ENCODE results near the gene SAMD8. TPM values are rescaled to one million over a fixed set of nuclear protein-coding genes. Genes with fewer than 3 reads are reported as not detected.

The SAMD8 gene
- total and polyA plus RNA-seq, 2 of the 8 experiments (the other 6 are each of a cell fraction or from before 2014, with no cell fraction given): 11.7 to 20.9 TPM

- no peak overlapping the region for H4K5ac ChIP-seq (ENCODE audit: insufficient read length, low read depth, low read length)
- H4K20me1 ChIP-seq (replicated peaks in 1 of 2; ENCODE audit: control insufficient read depth in 1 of 2, insufficient read depth in 2 of 2, low read length in 2 of 2): peaks cover 0 to 5% of the 10 kb centered on the region in 2 experiments
- H3K4ac ChIP-seq (replicated peaks; ENCODE audit: insufficient read length, low read depth, low read length): no peak overlapping the region
- H3K36me3 ChIP-seq (ENCODE audit: control insufficient read depth in 2 of 4, insufficient read depth in 4 of 4, low read length in 3 of 4): peaks cover 0 to 6% (median 0%) of the 10 kb centered on the region in 4 experiments; a peak in 3 of 8 replicates
- no peak for DNase-seq (ENCODE audit: low read depth in 1 of 2, low spot score in 2 of 2)
- POLR2A ChIA-PET (ENCODE audit: partially characterized antibody): no interaction called here
- no peak overlapping the region for H3K4me2 ChIP-seq (ENCODE audit: insufficient read depth in 1 of 2, low read depth in 2 of 2, low read length in 2 of 2)
- H3K27me3 ChIP-seq (replicated peaks in 1 of 4; ENCODE audit: control insufficient read depth in 3 of 4, extremely low read depth in 1 of 4, insufficient read depth in 3 of 4, low read length in 3 of 4): no peaks in the 10 kb centered on the region
- H3K79me2 ChIP-seq (ENCODE audit: control insufficient read depth in 1 of 2, insufficient read depth in 2 of 2, low read length in 2 of 2): peaks cover 0 to 42% of the 10 kb centered on the region in 2 experiments; a peak in 2 of 4 replicates
- CTCF ChIA-PET (ENCODE audit: partially characterized antibody): interaction anchor here (0.6 to 1.2 kb wide), 4 partner anchors 22 to 88 kb away, joined by 3 to 5 read pairs (median 3); no protein-coding TSS in a partner anchor
- H4K8ac ChIP-seq (ENCODE audit: extremely low read depth, insufficient read depth, low read length): no peak overlapping the region
- H2BK20ac ChIP-seq (ENCODE audit: low read length): no peak overlapping the region
- H2BK15ac ChIP-seq (ENCODE audit: low read length): no peak overlapping the region
- no peak for FAIRE-seq
- no peak overlapping the region for H4K91ac ChIP-seq (replicated peaks; ENCODE audit: insufficient read length, low read length)
- no peak overlapping the region for H3K56ac ChIP-seq (replicated peaks; ENCODE audit: insufficient read length, low read depth, low read length)
- no peak overlapping the region for H2BK12ac ChIP-seq (ENCODE audit: low read depth, low read length)
- no peaks in the 10 kb centered on the region for H3K4me1 ChIP-seq (replicated peaks in 1 of 4; ENCODE audit: control insufficient read depth in 3 of 4, insufficient read depth in 4 of 4, low read length in 3 of 4)
- no peak overlapping the region for H2AK5ac ChIP-seq (ENCODE audit: low read depth, low read length)
- H3K27ac ChIP-seq (ENCODE audit: low read depth, low read length): no peak overlapping the region
- H2BK120ac ChIP-seq (replicated peaks; ENCODE audit: low read depth, low read length): no peak overlapping the region
- H2AFZ ChIP-seq (ENCODE audit: low read length): no peak overlapping the region
- H2BK5ac ChIP-seq (ENCODE audit: low read depth, low read length): no peak overlapping the region
- no peak overlapping the region for H3K23ac ChIP-seq (ENCODE audit: insufficient read length)
- H3K9me3 ChIP-seq (ENCODE audit: insufficient read depth in 2 of 2, low read depth in 1 of 2, low read length in 1 of 2): no peaks in the 10 kb centered on the region
- no peak overlapping the region for H3K14ac ChIP-seq (ENCODE audit: insufficient read length)
- WGBS, 2 experiments (ENCODE audit: extremely low coverage in 1 of 2, insufficient coverage in 1 of 2, insufficient read length in 1 of 2, insufficient replicate concordance in 2 of 2, low coverage in 1 of 2, low lambda C conversion rate in 2 of 2, missing lambda C conversion rate in 1 of 2): 89% methylated on average over 2 of the region's 2 CpGs; no CpG with 5 or more reads in 1 of the 2 experiments
- no peaks in the 10 kb centered on the region; the same call in 1 of the 2 replicates for H3K79me1 ChIP-seq (ENCODE audit: low read depth, low read length)
- H3K4me3 ChIP-seq (ENCODE audit: extremely low read depth in 1 of 4, insufficient read depth in 2 of 4, low read depth in 3 of 4, low read length in 4 of 4): no peak overlapping the region
- no peaks in the 10 kb centered on the region for H3K23me2 ChIP-seq (ENCODE audit: low read depth, low read length)
- TF ChIP-seq TAF1 (IDR thresholded peaks at IDR 0.05; ENCODE audit: low read depth, low read length): no peak
- no peak overlapping the region for H3K9ac ChIP-seq (replicated peaks in 1 of 4; ENCODE audit: extremely low read depth in 1 of 4, low read depth in 3 of 4, low read length in 3 of 4)
- no peak overlapping the region for H3K18ac ChIP-seq (ENCODE audit: extremely low read depth, low read length)
Observed at GRCh38 chr10:75146780-75147179, 35.3 kb downstream of the SAMD8 start.

Measured in H1 (cell line).